Suprapubic skin (tissue), 4 donors: ENCODE data around the gene CABLES1. TPM values are rescaled to one million over a fixed set of nuclear protein-coding genes. Genes with fewer than 3 reads are reported as not detected.
A peak's percentile ranks its signal among the peaks of the same experiment; 100 is the strongest.

Experiments
- DNase-seq, 2 donors: peaks; one replicate each; pipeline ENCODE4 v3.0.0-alpha.2; 2019; ENCODE audit warnings: low spot score in 2 of 2
- H3K27ac ChIP-seq: fragments of 200-600 bp; sonication (generic); one replicate; pipeline ENCODE4 v1.5.1; 2019
- H3K27me3 ChIP-seq: fragments of 200-600 bp; sonication (generic); one replicate; pipeline ENCODE4 v1.5.1; 2019
- H3K36me3 ChIP-seq: fragments of 200-600 bp; sonication (generic); one replicate; pipeline ENCODE4 v1.5.1; 2019
- H3K4me1 ChIP-seq: fragments of 200-600 bp; sonication (generic); one replicate; pipeline ENCODE4 v1.5.1; 2019
- H3K4me3 ChIP-seq: fragments of 200-600 bp; sonication (generic); one replicate; pipeline ENCODE4 v1.5.1; 2019; ENCODE audit warnings: mild to moderate bottlenecking
- H3K9me3 ChIP-seq: fragments of 200-600 bp; sonication (generic); one replicate; pipeline ENCODE4 v1.5.1; 2019
- CTCF ChIP-seq, 2 donors: fragments of 200-600 bp in 1 of 2; fragments of 450-650 bp in 1 of 2; sonication (generic) in 1 of 2; IDR thresholded peaks; one replicate each; pipeline ENCODE4 v1.5.1; 2016 to 2019; ENCODE audit warnings: antibody characterized with exemption in 2 of 2, mild to moderate bottlenecking in 1 of 2, moderate library complexity in 1 of 2
- EP300 ChIP-seq: sonication (generic); formaldehyde crosslinking; IDR thresholded peaks from one replicate; pipeline ENCODE4 v1.6.1; 2017; ENCODE audit warnings: antibody characterized with exemption
- POLR2A ChIP-seq, 2 donors: fragments of 450-650 bp; IDR thresholded peaks; one replicate each; pipeline ENCODE4 v1.6.1; 2017; ENCODE audit warnings: antibody characterized with exemption in 2 of 2, mild to moderate bottlenecking in 2 of 2, moderate library complexity in 2 of 2
- POLR2AphosphoS5 ChIP-seq, 3 donors: sonication (generic); formaldehyde crosslinking; IDR thresholded peaks; one replicate each; pipeline ENCODE4 v1.6.1; 2017; ENCODE audit warnings: antibody characterized with exemption in 3 of 3
- WGBS: methylation state at CpG from one replicate; pipeline ENCODE4 v1.1.5; 2018; 5-methylcytosine and 5-hydroxymethylcytosine counted together
- total RNA-seq, 4 donors: library from RNA; depleted of rRNA; stranded (reverse); fragments of >200 nt; gene quantifications; one replicate each; pipeline ENCODE4 v1.1.0, GENCODE V29; 2016

CABLES1 gene
- total RNA-seq, 4 donors from 2014 or later: 24.9 to 42.2 (median 38.0) TPM

GRCh38 chr18:23232331-23232730 lies 97.0 kb downstream of the CABLES1 start:
- WGBS: 33% methylated on average over 6 of the region's 6 CpGs
- H3K4me3 ChIP-seq: no peak overlapping the region

GRCh38 chr18:23234619-23235018 lies 99.3 kb downstream of the CABLES1 start:
- no peaks in the 10 kb centered on the region for H3K27me3 ChIP-seq
- DNase-seq: no peak
- peaks cover 50% of the 10 kb centered on the region for H3K4me1 ChIP-seq
- no peak overlapping the region for H3K4me3 ChIP-seq
- WGBS: 87% methylated on average over 3 of the region's 5 CpGs
- peaks cover 9% of the 10 kb centered on the region for H3K36me3 ChIP-seq
- H3K27ac ChIP-seq: no peak overlapping the region
- TF ChIP-seq EP300 (no peak), CTCF (IDR thresholded peaks at IDR 0.05) (no peak), POLR2A (IDR thresholded peaks at IDR 0.05) (no peak), POLR2AphosphoS5 (IDR thresholded peaks at IDR 0.05) (no peak)
- no peaks in the 10 kb centered on the region for H3K9me3 ChIP-seq

More at GRCh38 chr18:23232331-23232730, 97.0 kb downstream of the CABLES1 start:
- Histone ChIP-seq H3K27ac (no peak overlapping the region), H3K36me3 (peaks cover 9% of the 10 kb centered on the region), H3K9me3 (no peaks in the 10 kb centered on the region), H3K4me1 (peaks cover 58% of the 10 kb centered on the region), H3K27me3 (no peaks in the 10 kb centered on the region)
- TF ChIP-seq POLR2AphosphoS5 (IDR thresholded peaks at IDR 0.05) (no peak), POLR2A (IDR thresholded peaks at IDR 0.05) (no peak)
- no peak for DNase-seq

GRCh38 chr18:23235336-23235735 lies 100.1 kb downstream of the CABLES1 start:
- TF ChIP-seq POLR2AphosphoS5 (IDR thresholded peaks at IDR 0.05): no peak
- no peak for TF ChIP-seq POLR2A (IDR thresholded peaks at IDR 0.05)
- TF ChIP-seq EP300: no peak
- no peak for TF ChIP-seq CTCF (IDR thresholded peaks at IDR 0.05)
- WGBS: 90% methylated on average over 5 of the region's 5 CpGs
- Histone ChIP-seq H3K27ac (no peak overlapping the region), H3K4me3 (no peak overlapping the region), H3K9me3 (no peaks in the 10 kb centered on the region), H3K27me3 (no peaks in the 10 kb centered on the region), H3K36me3 (peaks cover 9% of the 10 kb centered on the region), H3K4me1 (peaks cover 42% of the 10 kb centered on the region)
- DNase-seq: no peak

GRCh38 chr18:23235860-23236259 lies 100.6 kb downstream of the CABLES1 start:
- Histone ChIP-seq H3K4me1 (peaks cover 37% of the 10 kb centered on the region), H3K4me3 (no peak overlapping the region), H3K27ac (no peak overlapping the region), H3K36me3 (peaks cover 9% of the 10 kb centered on the region), H3K27me3 (no peaks in the 10 kb centered on the region), H3K9me3 (no peaks in the 10 kb centered on the region)
- DNase-seq: no peak
- TF ChIP-seq POLR2A (IDR thresholded peaks at IDR 0.05) (no peak), EP300 (no peak), CTCF (IDR thresholded peaks at IDR 0.05) (no peak), POLR2AphosphoS5 (IDR thresholded peaks at IDR 0.05) (no peak)
- WGBS: 94% methylated on average over 11 of the region's 11 CpGs

- peaks cover 28% of the 10 kb centered on the region for H3K4me1 ChIP-seq
- WGBS: 88% methylated on average over 5 of the region's 13 CpGs
- H3K27me3 ChIP-seq: no peaks in the 10 kb centered on the region
- H3K9me3 ChIP-seq: no peaks in the 10 kb centered on the region
- peak overlapping the region; percentile 37 for H3K4me3 ChIP-seq
- peak overlapping the region; percentile 73 for H3K27ac ChIP-seq
- TF ChIP-seq POLR2A (IDR thresholded peaks at IDR 0.05) (no peak), POLR2AphosphoS5 (IDR thresholded peaks at IDR 0.05) (no peak), CTCF (IDR thresholded peaks at IDR 0.05) (no peak), EP300 (no peak)
- no peak for DNase-seq
- H3K36me3 ChIP-seq: peaks cover 9% of the 10 kb centered on the region
Observed at GRCh38 chr18:23236876-23237468, 101.7 kb downstream of the CABLES1 start.
